HG03575 (cell line): ENCODE data around the gene OSER1.
"Not testable (repeated sequence)": the region's sequence is repeated elsewhere in the genome, so short reads cannot be mapped to it uniquely, and the experiment has no call there.

Experiments
- ATAC-seq: cut with Tn5 transposase; IDR thresholded peaks from one replicate; pipeline ENCODE4 v1.9.1; 2021; ENCODE audit not compliant: unreplicated experiment, insufficient number of reproducible peaks, low FRiP score; ENCODE audit errors: extremely low read depth

Gene OSER1

DNA sequence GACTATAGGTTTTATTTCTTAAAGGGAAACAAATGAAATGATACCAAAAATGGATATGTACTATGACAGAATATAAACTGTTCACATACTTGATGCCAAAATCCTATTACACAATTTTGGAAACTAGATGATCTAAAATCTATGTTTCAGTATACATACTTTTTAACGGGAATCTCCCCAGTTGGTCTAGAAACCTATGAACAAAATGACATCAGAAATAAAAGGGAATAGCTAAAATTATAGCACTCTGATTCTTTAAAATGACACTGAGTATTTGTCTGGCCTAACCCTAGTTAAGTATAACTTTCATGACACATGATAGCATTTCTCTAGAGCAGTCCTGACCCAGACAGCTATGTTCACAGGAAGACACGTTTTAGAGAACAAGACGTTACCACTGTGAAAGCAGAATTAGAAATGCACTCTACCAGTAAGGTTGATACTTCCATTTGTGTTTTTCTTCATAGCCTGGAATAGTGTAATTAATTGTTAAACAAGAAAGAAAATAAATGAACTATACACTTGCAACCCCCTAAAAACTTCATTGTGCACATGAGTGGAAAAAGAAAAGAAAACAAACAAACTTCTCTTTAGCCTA is 3.3 kb downstream of the OSER1 start:
- ATAC-seq = no peak

GRCh38 chr20:44206132-44206531 is 4.4 kb downstream of the OSER1 start:
- ATAC-seq = no peak

DNA sequence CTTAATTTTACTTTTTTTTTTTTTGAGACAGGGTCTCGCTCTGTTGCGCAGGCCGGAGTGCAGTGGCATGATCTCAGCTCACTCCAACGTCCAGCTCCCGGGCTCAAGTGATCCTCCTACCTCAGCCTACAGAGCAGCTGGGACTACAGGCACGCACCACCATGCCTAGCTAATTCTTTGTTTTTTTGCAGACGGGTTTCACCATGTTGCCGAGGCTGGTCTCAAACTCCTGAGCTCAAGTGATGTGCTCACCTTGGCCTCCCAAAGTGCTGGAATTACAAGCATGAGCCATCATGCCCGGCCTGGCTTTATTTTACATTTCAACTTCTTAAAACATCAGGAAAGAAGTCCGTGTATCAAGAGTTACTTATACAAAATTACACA is 5.7 kb downstream of the OSER1 start:
- no peak for ATAC-seq

DNA sequence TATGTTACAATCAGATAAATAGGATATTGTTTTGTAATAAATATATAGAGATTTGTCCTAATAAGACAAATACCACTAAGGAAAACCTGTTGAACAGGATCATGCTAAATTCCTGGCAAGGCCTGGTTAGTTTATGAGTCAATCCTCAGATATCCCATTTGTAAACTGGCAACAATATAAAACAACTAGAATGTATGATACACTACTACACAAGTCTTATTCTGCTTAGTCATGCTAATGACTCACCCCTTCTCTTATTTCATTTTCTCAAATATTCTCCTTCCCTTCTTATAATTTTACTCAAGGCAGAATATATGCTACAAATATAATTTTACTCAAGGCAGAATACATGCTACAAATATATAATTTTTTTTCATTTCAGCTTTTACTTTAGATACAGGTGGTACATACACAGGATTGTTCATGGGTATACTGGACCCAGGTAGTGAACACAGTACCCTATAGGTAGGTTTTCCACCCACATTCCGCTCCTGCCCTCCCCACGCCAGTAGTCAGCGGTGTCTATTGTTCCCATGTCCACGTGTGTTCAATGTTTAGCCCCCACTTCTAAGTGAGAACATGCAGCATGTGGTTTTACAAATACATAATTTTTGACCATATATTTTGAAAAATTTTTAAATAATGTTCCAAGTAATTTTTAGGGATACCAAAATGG is 6.3 kb downstream of the OSER1 start:
- no peak for ATAC-seq

DNA sequence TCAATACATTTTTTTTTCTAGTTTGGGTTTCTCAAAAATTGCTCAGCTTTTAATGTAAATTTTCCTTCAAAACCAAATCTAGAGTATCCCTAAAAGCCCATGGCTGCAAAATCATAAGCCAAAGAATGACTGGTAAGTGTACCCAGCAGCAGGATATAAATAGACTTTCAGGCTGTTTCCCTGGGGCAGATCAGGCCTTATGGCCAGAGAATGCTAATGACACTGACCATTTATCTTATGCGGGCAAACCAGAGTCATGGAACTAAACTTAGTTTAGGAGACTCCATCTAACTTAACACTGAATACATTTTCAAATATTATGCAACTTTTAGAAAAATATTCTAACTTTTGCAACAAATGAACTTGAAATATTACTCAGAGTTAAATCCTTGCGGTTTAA is 7.4 kb downstream of the OSER1 start:
- ATAC-seq = no peak

GRCh38 chr20:44200983-44201382 is 9.6 kb downstream of the OSER1 start:
- no peak for ATAC-seq

GRCh38 chr20:44200371-44200770 is 10.2 kb downstream of the OSER1 start:
- no peak for ATAC-seq

GRCh38 chr20:44199877-44200276 is 10.7 kb downstream of the OSER1 start:
- no peak for ATAC-seq

DNA sequence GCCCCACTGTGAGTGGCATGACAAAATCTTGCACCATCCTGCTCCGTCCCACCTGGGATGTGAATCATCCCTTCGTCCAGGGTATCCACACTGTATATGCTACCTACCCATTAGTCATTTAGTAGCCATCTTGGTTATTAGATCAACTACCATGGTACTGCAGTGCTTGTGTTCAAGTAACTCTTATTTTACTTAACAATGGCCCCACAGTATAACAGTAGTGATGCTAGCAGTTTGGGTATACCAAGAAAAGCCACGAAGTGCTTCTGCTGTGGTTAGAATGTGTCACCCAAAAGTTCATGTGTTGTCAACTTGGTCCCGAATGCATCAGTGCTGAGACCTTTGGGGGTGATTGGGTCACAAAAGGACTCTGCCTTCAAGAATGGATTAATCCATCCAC is 11.7 kb downstream of the OSER1 start:
- ATAC-seq = no peak

DNA sequence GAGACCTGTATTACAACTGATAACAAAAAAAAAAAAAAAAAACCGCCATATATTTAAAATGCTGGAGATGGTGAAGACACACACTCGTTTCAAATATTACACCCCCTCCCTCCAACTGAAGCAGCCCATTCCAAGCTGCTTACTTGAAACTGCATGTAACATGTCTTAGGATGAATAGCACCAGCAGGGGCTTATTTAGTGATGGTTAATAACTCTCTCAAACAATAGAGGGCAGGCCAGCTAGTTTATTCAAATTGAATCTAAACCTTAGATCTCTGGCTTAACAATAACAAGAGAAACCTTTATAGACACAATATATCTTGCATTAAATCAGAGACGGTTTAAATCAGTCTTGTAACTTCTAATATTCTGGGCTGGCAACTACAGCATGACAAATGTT is 14.3 kb downstream of the OSER1 start:
- ATAC-seq = no peak

- ATAC-seq = no peak
These were observed 15.0 kb downstream of the OSER1 start for GRCh38 chr20:44195605-44196004.

DNA sequence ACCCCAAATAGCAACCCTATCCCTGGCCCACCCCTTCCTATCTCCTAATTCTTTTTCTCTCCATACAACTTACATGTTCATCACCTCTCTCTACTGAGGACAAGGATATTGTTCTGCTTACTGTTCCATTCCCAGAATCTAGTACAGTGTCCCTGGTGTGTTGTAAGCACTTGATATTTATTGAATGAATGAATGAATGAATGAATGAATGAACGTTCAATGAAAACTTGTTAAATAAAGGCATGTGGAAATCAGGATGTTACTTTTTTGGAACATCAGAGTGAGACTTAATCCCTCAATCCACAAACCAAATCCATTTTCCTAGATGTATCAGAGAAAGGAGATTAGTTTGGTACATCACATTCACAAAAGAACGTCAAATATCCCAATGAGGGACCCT is 16.8 kb downstream of the OSER1 start:
- ATAC-seq = no peak

DNA sequence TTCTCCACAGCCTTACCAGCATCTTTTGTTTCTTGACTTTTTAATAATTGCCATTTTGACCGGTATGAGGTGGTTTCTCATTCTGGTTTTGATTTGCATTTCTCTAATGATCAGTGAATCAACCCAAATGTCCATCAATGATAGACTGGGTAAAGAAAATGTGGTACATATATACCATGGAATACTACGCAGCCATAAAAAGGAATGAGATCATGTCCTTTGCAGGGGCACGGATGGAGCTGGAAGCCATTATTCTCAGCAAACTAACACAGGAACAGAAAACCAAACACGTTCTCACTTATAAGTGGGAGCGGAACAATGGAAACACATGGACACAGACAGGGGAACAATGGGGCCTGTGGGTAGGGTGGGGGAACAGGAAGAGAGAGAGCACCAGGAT is 18.9 kb downstream of the OSER1 start:
- ATAC-seq = not testable (repeated sequence)

GRCh38 chr20:44190197-44190852 is 20.2 kb downstream of the OSER1 start:
- not testable (repeated sequence) for ATAC-seq

- no peak for ATAC-seq
These were observed 21.8 kb downstream of the OSER1 start for GRCh38 chr20:44188752-44189151.

DNA sequence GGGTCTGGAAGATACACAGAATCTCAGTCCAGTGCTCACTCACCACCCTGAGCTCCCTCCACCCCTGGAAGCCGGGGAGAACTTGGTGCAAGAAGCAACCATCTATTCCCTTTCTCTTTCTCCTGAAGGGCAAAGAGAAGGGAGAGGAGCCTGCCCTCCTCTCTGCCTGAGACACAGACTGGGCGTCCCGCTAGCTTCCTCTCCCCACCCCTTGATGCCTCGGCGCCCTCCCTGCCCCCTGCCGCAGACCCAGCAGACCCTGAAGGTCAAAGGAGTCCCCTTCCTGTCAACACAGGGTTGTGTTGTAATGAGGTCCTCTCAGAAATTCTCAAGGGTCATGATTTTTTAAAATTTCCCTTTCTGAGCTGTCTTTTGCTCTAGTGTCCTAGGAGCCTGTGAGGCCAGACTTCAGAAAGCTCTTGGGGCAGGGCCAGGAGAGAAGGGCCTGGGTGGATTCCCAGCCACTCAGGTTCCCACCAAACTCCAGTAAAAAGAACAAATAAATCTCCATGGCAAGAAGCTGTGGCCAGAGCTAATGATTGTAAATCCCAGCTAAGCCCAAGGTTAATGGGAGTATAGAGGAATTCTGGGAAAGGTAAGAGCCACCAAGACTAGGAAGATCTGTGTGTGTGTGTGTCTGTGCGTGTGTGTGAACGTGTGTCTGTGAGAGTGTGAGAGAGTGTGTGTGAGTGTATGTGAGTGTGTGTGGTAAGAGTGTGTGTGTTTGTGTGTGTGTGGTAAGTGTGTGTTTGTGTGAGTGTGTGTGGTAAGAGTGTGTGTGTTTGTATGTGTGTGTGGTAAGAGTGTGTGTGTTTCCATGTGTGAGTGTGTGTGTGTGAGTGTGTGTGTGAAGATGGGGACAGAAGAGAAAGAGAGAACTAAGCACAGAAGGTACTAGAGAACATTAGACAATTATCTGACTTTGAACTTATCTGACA is 22.5 kb downstream of the OSER1 start:
- ATAC-seq = no peak

DNA sequence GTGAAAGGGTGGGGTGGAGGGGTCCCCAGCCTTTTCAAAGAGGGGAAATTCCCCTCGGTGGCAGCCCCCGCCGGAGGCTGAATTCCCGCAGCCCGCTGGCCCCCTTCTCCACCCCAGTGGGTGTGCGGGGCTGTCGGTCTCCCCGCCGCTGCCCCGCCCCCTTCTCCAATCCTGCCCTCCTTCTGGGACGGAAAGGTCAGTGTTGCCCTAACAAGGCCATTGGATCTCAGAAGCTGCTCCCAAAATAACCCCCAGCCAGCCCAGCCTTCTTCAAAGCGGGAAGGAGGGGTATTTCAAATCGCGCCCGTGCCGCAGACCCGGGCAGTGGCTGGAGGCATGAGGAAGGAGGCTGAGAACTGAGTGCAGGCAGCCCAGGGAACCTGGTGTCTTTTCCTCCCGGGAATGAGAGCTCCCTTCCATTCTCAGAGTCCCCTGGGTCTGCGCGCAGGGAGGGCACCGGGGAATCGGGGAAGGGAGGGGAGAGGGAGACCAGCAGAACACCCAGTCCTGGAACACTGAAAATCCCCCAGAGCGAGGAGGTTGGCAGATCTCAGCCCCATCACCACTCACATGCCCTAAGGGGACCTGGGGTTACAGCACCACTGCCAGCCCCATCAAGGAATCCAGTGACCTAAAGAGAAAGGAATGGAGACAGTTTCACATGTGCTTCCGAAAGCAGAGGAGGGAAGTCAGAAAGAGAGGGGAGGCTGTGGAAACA is 23.4 kb downstream of the OSER1 start, which contains the start of gene JPH2:
JPH2 (minus strand) TSS at position 135 of the 718 bp plus-strand sequence. CDS start 483 bp downstream, outside the sequence.
- ATAC-seq = no peak

- ATAC-seq = no peak
These were observed 23.9 kb downstream of the OSER1 start for GRCh38 chr20:44186674-44187053.

DNA sequence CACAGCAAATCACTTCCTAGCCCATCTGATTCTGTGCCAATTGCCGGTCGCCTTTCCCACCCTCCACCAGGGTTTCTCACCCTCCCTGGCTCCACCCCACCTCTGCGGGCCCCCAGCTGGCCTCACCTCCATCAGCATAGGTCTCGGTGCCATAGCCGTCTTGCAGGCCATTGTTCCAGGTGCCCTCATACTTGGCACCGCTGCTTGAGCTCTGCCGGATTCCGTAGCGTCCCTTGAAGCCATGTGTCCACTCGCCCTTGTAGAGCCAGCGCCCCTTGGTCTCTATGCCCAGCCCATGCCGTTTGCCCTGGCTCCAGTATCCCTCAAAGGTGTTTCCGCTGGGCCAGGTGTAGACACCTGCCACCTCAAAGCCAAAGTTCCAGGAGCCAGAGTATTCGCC is 24.4 kb downstream of the OSER1 start:
- no peak for ATAC-seq
